Measurements from ENCODE around the gene CDK14. TPM values are rescaled to one million over a fixed set of nuclear protein-coding genes. Genes with fewer than 3 reads are reported as not detected.

The CDK14 gene
- polyA plus RNA-seq, 3 donors: 1.7 to 2.5 (median 2.1) TPM

DNA sequence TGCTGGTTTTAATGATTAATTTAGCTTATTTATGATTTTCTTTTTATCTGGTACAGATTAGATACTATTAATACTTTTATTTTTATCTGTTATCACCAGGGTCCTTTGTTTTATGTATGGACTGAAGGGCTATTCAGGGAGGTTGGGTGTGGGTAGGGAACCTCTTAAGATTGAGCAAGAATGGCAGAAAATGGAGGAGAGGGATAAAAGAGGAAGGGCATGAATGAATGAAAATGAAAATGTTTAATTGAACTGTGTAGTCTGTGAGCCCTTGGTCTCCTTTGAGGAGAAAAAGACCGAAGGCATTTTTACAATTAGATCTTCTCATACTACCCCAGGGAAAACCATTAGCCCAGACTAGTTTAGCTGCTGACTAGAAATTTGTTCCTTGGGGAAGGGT is 93.1 kb downstream of the CDK14 start:
- no peaks in the 10 kb centered on the region for H3K27me3 Mint-ChIP-seq (ENCODE audit: low read depth in 3 of 3)
- no peaks in the 10 kb centered on the region for H3K36me3 Mint-ChIP-seq
- no peaks in the 10 kb centered on the region for H3K79me2 ChIP-seq (ENCODE audit: insufficient read depth, low read length)
- peaks cover 0 to 11% of the 10 kb centered on the region in 2 donors for H3K4me1 ChIP-seq (ENCODE audit: control insufficient read depth in 1 of 2, insufficient read depth in 2 of 2, low read length in 2 of 2)
- peak; percentile 2 to 18 (median 13) for DNase-seq
- no peak overlapping the region for H3K9ac ChIP-seq (ENCODE audit: insufficient read depth, low read length, poor library complexity, severe bottlenecking)
- peaks cover 7% of the 10 kb centered on the region for H3K4me1 Mint-ChIP-seq
- no peaks in the 10 kb centered on the region for H3K27me3 ChIP-seq (ENCODE audit: control insufficient read depth in 2 of 2, insufficient read depth in 2 of 2, low read length in 2 of 2)
- H3K27ac Mint-ChIP-seq: no peak overlapping the region
- no peak overlapping the region for H3K4me3 ChIP-seq (replicated peaks in 1 of 3; ENCODE audit: low read depth in 2 of 3, low read length in 3 of 3)
- TF ChIP-seq, protein P1, sequence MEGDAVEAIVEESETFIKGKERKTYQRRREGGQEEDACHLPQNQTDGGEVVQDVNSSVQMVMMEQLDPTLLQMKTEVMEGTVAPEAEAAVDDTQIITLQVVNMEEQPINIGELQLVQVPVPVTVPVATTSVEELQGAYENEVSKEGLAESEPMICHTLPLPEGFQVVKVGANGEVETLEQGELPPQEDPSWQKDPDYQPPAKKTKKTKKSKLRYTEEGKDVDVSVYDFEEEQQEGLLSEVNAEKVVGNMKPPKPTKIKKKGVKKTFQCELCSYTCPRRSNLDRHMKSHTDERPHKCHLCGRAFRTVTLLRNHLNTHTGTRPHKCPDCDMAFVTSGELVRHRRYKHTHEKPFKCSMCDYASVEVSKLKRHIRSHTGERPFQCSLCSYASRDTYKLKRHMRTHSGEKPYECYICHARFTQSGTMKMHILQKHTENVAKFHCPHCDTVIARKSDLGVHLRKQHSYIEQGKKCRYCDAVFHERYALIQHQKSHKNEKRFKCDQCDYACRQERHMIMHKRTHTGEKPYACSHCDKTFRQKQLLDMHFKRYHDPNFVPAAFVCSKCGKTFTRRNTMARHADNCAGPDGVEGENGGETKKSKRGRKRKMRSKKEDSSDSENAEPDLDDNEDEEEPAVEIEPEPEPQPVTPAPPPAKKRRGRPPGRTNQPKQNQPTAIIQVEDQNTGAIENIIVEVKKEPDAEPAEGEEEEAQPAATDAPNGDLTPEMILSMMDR (IDR thresholded peaks at IDR 0.05): no peak
- no peaks in the 10 kb centered on the region for H4K20me1 ChIP-seq (ENCODE audit: insufficient read depth, low read length)
- no peaks in the 10 kb centered on the region for H3K36me3 ChIP-seq (replicated peaks in 1 of 2; ENCODE audit: control insufficient read depth in 1 of 2, insufficient read depth in 2 of 2, low read length in 2 of 2)
- no peak overlapping the region for H3K27ac ChIP-seq (ENCODE audit: low read depth in 1 of 2, low read length in 2 of 2)
- no CpG with 5 or more reads among the region's 1 CpG for WGBS (ENCODE audit: insufficient coverage)
- peak overlapping the region; percentile 18 for H3K4me2 ChIP-seq (replicated peaks; ENCODE audit: extremely low read depth, low read length, poor library complexity, severe bottlenecking)
- peaks cover 0 to 2% (median 0%) of the 10 kb centered on the region in 7 donors for H3K9me3 Mint-ChIP-seq
- intact Hi-C loops (cut with micrococcal nuclease): no loop called here
- peak overlapping the region in 1 of 2 donors; percentile 77 for H3K4me3 Mint-ChIP-seq
- H3K9me3 ChIP-seq (replicated peaks in 1 of 2; ENCODE audit: control insufficient read depth in 1 of 2, insufficient read depth in 1 of 2, low read length in 2 of 2): no peaks in the 10 kb centered on the region
- no peak overlapping the region for H2AFZ ChIP-seq (ENCODE audit: insufficient read depth, low read depth, low read length, poor library complexity, severe bottlenecking)

DNA sequence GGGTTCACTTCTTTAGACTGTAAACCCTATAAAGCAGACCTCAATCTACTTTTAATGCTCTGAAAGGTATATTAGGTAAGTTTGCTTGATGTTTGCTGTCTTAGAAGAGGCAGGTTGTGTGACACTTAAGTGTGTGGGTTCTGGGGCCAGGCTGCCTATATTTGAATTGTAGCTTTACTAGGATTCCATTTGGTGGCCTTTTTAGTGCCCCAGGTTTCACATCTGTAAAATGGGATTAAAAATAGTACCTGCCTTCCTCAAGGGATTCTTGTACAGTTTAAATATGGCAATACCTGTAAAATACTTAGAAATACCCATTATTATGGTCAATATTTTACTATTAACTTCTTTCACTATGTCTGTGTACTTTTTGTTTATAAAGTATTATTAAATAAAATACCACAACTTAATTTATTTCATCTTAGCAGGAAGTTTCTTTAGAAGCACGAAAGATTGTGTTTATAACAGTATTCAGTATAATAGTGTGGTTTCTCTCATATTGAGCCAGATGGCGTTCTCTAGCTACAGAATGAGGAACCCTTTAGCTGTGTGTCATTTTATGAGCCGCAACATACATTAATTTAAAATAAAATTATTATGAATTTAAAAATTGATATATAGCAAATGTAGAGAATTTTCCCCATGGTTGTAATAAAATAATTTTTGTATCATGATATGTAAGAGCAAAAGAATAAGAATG is 94.2 kb downstream of the CDK14 start:
- no peak overlapping the region for H3K4me2 ChIP-seq (replicated peaks; ENCODE audit: extremely low read depth, low read length, poor library complexity, severe bottlenecking)
- DNase-seq: no peak
- H3K27ac ChIP-seq (ENCODE audit: low read depth in 1 of 2, low read length in 2 of 2): no peak overlapping the region
- H3K36me3 Mint-ChIP-seq: no peaks in the 10 kb centered on the region
- intact Hi-C loops (cut with micrococcal nuclease): no loop called here
- no peaks in the 10 kb centered on the region for H3K9me3 ChIP-seq (replicated peaks in 1 of 2; ENCODE audit: control insufficient read depth in 1 of 2, insufficient read depth in 1 of 2, low read length in 2 of 2)
- peaks cover 0 to 2% (median 0%) of the 10 kb centered on the region in 7 donors for H3K9me3 Mint-ChIP-seq
- no peaks in the 10 kb centered on the region for H3K27me3 ChIP-seq (ENCODE audit: control insufficient read depth in 2 of 2, insufficient read depth in 2 of 2, low read length in 2 of 2)
- no peaks in the 10 kb centered on the region for H3K79me2 ChIP-seq (ENCODE audit: insufficient read depth, low read length)
- H2AFZ ChIP-seq (ENCODE audit: insufficient read depth, low read depth, low read length, poor library complexity, severe bottlenecking): no peak overlapping the region
- TF ChIP-seq, protein P1 (IDR thresholded peaks at IDR 0.05): no peak
- WGBS (ENCODE audit: insufficient coverage): no CpG with 5 or more reads among the region's 3 CpGs
- peaks cover 7% of the 10 kb centered on the region for H3K4me1 Mint-ChIP-seq
- H3K4me1 ChIP-seq (ENCODE audit: control insufficient read depth in 1 of 2, insufficient read depth in 2 of 2, low read length in 2 of 2): peaks cover 0 to 11% of the 10 kb centered on the region in 2 donors
- no peak overlapping the region for H3K4me3 Mint-ChIP-seq
- no peaks in the 10 kb centered on the region for H3K27me3 Mint-ChIP-seq (ENCODE audit: low read depth in 3 of 3)
- H3K9ac ChIP-seq (ENCODE audit: insufficient read depth, low read length, poor library complexity, severe bottlenecking): no peak overlapping the region
- H3K27ac Mint-ChIP-seq: no peak overlapping the region
- no peaks in the 10 kb centered on the region for H4K20me1 ChIP-seq (ENCODE audit: insufficient read depth, low read length)
- no peaks in the 10 kb centered on the region for H3K36me3 ChIP-seq (replicated peaks in 1 of 2; ENCODE audit: control insufficient read depth in 1 of 2, insufficient read depth in 2 of 2, low read length in 2 of 2)
- H3K4me3 ChIP-seq (replicated peaks in 1 of 3; ENCODE audit: low read depth in 2 of 3, low read length in 3 of 3): no peak overlapping the region
